Erythroblast (primary cell): ENCODE results near the gene SERGEF.

Experiments
- GATA1 ChIP-seq: IDR thresholded peaks from 2 replicates; pipeline ENCODE4 v1.6.1; 2011; ENCODE audit warnings: low read depth, mild to moderate bottlenecking, control low read depth, low read length, moderate library complexity
- POLR2A ChIP-seq: IDR thresholded peaks from 2 replicates; pipeline ENCODE4 v1.6.1; 2011; ENCODE audit warnings: mild to moderate bottlenecking, low read length

- TF ChIP-seq POLR2A = no peak
- TF ChIP-seq GATA1 = no peak
Measured at GRCh38 chr11:17923217-17923616, 89.6 kb downstream of the SERGEF start.
